Renal cortical epithelial cell (primary cell): ENCODE measurements around the gene NRXN3. TPM values are rescaled to one million over a fixed set of nuclear protein-coding genes. Genes with fewer than 3 reads are reported as not detected.

ENCODE experiments used
- DNase-seq: peaks from one replicate; pipeline ENCODE4 v3.0.0-alpha.2; 2011; ENCODE audit warnings: low read depth
- total RNA-seq: library from RNA; depleted of rRNA; stranded (reverse); fragments of >200 nt; gene quantifications from 2 replicates; pipeline ENCODE4 v1.2.3, GENCODE V29; 2014

The NRXN3 gene
- total RNA-seq, 1 donor from 2014 or later: 2.9 TPM

DNA sequence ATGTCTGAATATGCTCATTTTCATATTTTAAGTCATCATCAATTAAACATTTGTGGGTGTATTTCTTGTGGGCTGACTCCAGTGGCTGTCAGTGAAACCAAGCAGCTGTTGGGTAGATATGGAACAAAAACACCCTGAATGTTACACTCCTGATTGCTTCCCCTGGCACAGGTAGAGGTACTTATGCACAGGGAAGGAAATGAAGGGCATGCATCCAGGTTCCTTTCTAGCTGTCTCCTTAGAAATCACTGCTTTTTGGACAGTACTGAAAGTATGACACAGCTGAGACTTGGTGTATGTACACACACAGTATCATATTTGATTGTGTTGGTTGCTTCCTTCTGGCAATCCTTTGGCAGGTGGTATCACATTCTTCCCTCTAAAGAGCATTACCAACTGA, 1034.4 kb downstream of the NRXN3 start:
- no peak for DNase-seq

GRCh38 chr14:79209418-79209817, 1039.2 kb downstream of the NRXN3 start:
- DNase-seq: no peak

DNA sequence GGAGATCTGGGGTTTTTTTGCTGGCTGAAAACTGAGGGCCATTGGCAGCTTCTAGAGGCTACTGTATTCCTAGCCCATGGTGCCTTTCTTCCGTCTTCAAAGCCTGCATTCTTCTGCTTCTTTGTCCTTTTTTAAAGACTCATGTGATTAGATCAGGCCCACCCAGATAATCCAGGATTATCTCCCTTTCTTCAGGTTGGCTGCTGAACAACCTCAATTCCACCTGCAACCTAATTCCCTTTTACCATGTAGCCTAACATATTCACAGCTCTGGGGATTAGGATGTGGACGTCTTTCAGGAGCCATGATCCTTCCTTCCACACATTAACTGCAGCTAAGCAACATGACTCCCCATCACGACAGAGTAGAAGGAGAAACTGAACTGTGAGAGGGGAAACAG, 1055.6 kb downstream of the NRXN3 start:
- no peak for DNase-seq

DNA sequence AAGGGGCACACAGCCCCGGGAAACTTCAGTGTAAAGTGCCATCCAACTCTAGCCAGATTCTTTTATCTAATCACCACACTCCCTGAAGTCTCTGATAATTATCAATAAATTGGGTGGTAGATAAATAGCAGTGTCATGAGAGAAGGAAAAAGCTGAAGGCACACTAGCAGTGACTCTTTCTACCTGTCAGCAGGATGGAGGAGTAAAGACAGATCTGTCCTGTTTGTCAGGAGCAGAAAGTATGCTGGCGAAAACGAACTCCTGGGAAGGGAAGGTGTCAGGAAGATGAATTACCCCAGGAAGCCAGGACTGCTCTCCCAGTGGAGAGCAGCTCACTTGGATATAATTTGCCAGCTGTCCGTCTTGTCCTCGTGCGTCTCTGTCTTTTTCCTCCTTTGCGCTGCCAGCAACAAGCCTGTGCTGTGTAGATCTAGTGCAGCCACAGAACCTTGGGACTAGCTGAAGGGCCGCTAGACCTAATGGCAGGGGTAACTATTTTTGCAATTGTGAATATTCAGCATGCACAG, 1059.3 kb downstream of the NRXN3 start:
- no peak for DNase-seq

- no peak for DNase-seq
Observed at GRCh38 chr14:79242666-79243065, 1072.5 kb downstream of the NRXN3 start.

DNA sequence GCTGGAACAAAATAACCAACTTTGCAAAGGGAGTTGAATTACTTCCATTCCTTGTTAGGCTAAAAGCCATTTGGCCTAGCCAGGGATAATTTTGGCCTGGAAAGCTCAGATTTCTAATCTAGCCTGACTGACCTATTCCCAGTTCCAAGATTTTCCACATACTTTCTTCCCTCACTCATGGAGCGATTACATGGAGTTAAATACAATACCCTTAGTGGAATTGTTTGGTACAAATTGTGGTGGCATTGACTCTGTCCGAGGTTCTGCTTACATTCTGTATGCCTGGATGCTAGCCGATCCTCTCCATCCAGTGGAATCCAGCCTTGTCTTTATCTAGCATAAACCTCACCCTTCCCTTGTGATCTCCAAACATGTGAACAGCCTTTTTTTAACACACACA, 1076.0 kb downstream of the NRXN3 start:
- DNase-seq: no peak

DNA sequence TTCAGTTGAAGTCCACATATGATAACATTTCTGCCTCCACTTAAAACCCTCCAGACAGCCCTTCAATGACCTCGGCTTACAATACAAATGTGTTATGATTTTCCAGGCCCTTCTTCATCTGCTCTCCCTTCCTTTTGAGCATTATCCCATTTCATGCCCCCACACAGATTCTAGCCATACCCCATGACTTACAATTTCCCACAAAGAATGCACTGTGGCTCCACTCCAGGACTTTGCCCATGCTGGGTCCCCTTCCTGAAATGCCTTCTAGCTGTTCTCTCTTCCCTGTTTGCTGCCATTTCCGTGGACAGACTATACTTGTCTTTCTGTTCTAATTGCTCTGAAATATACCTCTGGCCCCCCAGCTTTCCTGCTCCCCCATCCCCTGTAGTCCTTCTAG, 1078.0 kb downstream of the NRXN3 start:
- DNase-seq: no peak

DNA sequence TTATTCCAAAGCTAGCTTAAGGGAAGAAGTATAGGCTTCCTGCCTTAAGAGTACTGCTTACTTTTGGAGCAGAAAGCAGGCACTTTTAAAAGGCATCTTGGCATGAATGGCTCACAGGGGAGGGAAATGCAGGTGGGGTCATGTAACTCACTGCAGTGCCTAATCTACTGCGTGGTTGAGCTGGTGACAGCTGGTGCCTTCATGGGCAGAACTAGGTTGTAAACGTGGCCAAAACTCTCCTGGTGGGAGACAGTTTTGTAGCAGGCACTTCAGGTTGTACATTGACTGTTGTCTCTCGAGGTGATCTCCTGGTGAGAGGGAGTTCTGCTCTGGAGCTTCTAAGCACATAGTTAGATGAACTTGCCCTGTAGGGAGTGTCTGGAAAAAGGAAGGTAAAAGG, 1078.6 kb downstream of the NRXN3 start:
- DNase-seq: no peak

GRCh38 chr14:79251278-79251677, 1081.1 kb downstream of the NRXN3 start:
- DNase-seq: no peak

- no peak for DNase-seq
Observed at GRCh38 chr14:79253576-79253975, 1083.4 kb downstream of the NRXN3 start.

DNA sequence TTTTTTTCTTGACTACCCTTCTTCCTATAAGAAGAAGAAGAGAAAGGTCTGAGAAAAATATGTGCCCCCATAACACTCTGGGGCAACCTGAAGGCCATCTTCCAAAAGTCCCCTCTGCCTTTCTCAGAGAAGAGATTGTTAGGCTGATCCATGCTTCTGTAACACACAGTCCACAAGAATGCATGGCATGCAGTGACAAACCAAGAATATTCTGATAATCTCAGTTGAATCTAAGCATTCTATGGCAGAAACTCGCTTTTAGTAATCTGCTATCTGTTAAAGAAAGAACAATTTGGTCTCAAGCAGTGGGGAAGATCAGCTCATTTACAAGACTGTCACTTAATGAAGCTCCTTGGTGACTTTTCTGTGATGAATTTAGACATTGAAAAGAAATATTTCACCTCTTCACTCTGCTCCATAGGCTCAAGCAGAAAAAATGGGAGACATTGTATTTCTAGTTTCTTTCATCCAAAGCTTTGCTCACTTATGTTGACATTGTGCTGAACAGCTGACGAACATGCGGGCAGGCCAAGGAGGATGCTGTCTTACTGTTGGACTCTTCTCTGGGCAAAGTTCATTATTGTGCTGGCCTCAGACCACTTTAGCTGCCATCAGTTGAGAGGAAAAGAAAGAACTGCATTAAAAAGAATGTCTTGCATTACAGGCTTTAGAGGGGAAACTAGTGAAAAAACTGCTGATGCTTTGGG, 1084.0 kb downstream of the NRXN3 start:
- DNase-seq: peak; percentile 1

DNA sequence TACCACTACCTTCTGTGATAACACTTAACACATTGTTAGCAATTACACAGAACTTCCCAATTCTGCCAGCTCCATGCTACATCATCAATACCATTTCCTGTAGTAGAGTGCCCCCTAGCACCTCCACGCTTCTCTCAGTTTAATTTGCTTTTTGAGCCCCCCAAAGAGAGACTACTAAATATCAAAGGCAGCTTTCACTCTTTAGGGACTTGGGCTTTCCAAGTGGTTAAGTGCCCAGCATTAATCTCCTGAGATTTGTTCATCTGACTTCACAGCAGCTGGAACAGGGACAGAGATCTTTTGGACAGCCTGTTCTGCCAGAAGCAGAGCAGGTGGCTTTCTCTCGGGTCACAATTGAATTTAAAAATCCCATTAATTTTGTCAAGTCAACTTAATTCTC, 1086.2 kb downstream of the NRXN3 start:
- DNase-seq: no peak

- DNase-seq: no peak
Observed at GRCh38 chr14:79260406-79260805, 1090.2 kb downstream of the NRXN3 start.

DNA sequence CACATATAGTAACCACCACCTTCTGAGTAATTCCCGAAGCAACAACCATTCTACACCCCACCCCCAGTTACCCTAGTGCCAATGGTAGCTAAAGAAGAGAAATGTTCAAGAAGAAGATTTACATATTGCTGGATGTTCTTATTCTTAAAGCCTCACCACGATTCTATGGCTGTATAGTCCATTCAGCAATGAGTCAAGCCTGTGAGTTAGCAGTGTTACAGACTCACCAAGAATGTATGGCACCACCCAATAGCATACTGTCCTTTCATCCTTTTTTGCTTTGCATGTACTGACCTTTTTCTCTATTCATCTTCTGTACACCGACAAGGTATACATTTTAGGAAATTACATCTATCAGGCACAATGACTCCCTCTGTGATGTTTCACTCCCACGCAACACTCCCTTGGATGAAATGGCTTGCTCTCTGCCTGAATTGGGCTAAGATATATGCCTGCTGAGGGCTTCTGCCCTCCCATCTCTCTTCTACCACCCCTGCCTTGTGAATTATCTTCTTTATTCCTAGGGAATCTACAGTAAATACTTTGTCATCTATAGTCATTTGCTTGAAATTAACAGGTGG, 1095.3 kb downstream of the NRXN3 start:
- no peak for DNase-seq

GRCh38 chr14:79270361-79270760, 1100.2 kb downstream of the NRXN3 start:
- DNase-seq: no peak

- no peak for DNase-seq
Observed at GRCh38 chr14:79271122-79271521, 1100.9 kb downstream of the NRXN3 start.

GRCh38 chr14:79274641-79275291, 1104.6 kb downstream of the NRXN3 start:
- no peak for DNase-seq

DNA sequence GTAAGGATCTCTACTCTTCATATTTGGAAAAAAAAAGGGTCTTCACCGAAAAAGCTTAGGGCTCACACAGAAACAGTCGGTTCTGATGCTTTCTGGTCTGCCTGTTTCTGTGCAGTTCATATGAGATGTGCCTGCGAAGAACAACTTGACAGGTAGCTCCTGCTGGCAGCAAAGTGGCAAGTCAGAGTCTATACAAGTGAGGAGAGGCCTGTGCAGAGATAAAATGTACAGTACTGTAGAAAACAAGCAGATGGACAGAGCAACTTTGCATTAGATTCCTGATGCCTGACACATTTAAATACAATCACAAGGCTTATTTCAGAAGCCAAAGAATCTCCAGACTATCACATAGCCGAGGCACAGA, 1105.1 kb downstream of the NRXN3 start:
- no peak for DNase-seq

DNA sequence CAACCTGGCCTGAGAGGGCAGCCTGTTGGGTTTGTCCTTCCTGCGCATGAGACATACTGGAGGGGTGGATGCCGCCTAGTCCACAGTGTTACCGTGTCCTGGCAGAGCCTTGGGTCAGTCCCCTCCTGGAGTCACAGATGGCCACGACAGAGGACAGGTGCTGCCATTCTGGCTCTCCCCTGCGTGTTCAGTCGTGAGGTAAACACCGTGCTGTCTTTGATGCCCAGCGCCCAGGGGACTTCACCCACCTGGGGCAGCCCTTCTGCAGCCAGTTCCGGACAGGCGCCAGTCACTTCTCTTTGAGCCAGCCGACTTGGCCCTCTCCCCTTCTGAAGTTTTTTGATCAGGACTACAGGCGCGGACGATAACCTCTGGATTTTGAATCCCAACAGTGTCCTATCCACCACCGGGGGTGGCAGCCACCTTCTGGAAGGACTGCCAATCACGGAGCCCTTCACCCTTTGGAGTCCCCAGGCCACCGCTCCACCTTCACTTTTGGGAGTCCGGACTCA, 1108.2 kb downstream of the NRXN3 start:
- DNase-seq: no peak

DNA sequence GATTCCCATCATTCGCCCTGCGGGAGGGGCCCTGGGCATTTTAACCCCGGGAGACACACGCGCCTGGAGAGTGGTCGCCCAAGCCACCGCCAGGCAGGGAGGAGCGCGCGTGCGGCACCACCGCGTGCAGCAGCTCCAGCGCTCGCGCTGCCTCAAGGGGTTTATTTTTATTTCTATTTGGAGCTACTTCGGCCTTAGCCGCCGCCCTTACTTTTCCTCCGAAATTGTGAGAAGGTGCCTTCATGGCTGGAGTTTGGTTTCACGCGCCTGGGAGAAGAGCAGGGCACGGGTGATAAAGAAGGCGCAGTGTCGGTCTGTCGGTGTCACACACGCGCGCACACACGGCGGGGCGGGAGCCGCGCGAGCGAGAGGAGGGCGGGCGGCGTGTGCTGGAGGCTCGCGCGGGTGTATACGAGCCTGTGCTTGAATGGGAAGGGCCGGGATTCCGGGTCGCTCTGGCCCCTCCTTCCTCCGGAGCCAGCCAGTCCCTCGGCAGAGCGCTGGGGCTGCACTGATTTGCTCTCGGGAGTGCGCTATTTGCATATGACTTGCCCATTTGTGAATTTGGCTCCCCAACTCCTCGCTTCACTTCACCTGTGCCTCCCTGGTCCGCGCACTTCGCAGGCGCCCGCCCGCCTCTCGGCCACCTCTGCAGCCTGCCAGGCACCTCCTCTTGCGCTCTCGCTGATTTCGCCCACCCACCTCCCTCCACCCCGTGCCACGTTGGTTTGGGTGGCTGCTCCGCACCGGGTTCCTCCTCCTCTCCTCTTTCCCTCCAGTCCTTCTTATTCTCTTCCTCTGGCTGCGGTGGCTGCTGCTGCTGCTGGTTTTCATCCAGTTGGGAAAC, 1108.8 kb downstream of the NRXN3 start:
- peak; percentile 85 for DNase-seq

- no peak for DNase-seq
Observed at GRCh38 chr14:79279645-79280597, 1109.7 kb downstream of the NRXN3 start.
